Brain pericyte (primary cell): ENCODE results near the gene CCNE1.

ENCODE experiments used
- DNase-seq: peaks from one replicate; pipeline ENCODE4 v3.0.0-alpha.2; 2012; ENCODE audit warnings: low read depth, low spot score

The CCNE1 gene

GRCh38 chr19:29811125-29812079, at the start of gene CCNE1:
CCNE1 (plus strand) TSS chr19:29811991; CDS start chr19:29812556, 565 bp downstream.
- no peak for DNase-seq

- DNase-seq: no peak
Measured at GRCh38 chr19:29763196-29763595, 48.6 kb upstream of the CCNE1 start.

GRCh38 chr19:29764361-29764760, 47.4 kb upstream of the CCNE1 start:
- no peak for DNase-seq

GRCh38 chr19:29766100-29766499, 45.7 kb upstream of the CCNE1 start:
- DNase-seq: no peak

- no peak for DNase-seq
Measured at GRCh38 chr19:29767039-29767735, 44.6 kb upstream of the CCNE1 start.

- no peak for DNase-seq
Measured at GRCh38 chr19:29768166-29768565, 43.6 kb upstream of the CCNE1 start.

GRCh38 chr19:29769997-29770396, 41.8 kb upstream of the CCNE1 start:
- no peak for DNase-seq

GRCh38 chr19:29770648-29771047, 41.1 kb upstream of the CCNE1 start:
- DNase-seq: no peak

- DNase-seq: no peak
Measured at GRCh38 chr19:29771708-29772414, 39.9 kb upstream of the CCNE1 start.

GRCh38 chr19:29772696-29773095, 39.1 kb upstream of the CCNE1 start:
- no peak for DNase-seq

- no peak for DNase-seq
Measured at GRCh38 chr19:29773141-29773540, 38.6 kb upstream of the CCNE1 start.

GRCh38 chr19:29774126-29774525, 37.7 kb upstream of the CCNE1 start:
- DNase-seq: no peak

GRCh38 chr19:29777781-29778309, 33.9 kb upstream of the CCNE1 start:
- DNase-seq: no peak

GRCh38 chr19:29779921-29780320, 31.9 kb upstream of the CCNE1 start:
- no peak for DNase-seq

- no peak for DNase-seq
Measured at GRCh38 chr19:29781386-29782259, 30.2 kb upstream of the CCNE1 start.

- no peak for DNase-seq
Measured at GRCh38 chr19:29782260-29782580, 29.6 kb upstream of the CCNE1 start.

GRCh38 chr19:29783627-29784190, 28.1 kb upstream of the CCNE1 start:
- DNase-seq: no peak

GRCh38 chr19:29784598-29785223, 27.1 kb upstream of the CCNE1 start:
- DNase-seq: no peak

- no peak for DNase-seq
Measured at GRCh38 chr19:29785360-29785759, 26.4 kb upstream of the CCNE1 start.

- DNase-seq: no peak
Measured at GRCh38 chr19:29785955-29786589, 25.7 kb upstream of the CCNE1 start.
